Measurements from ENCODE around the gene PLEKHM2. TPM values are rescaled to one million over a fixed set of nuclear protein-coding genes. Genes with fewer than 3 reads are reported as not detected.
A peak's percentile ranks its signal among the peaks of the same experiment; 100 is the strongest.

PLEKHM2 gene
- total and polyA plus RNA-seq, 2 of the 4 experiments (the other 2 are of a cell fraction), result 24.7 to 48.0 TPM

- TF ChIP-seq MAZ (IDR thresholded peaks at IDR 0.05; ENCODE audit: borderline replicate concordance, low read depth, low read length), result no peak
- no peak for TF ChIP-seq CEBPB (IDR thresholded peaks at IDR 0.05; ENCODE audit: low read depth, low read length)
- TF ChIP-seq POLR2A (IDR thresholded peaks at IDR 0.05; ENCODE audit: low read depth, low read length), result no peak
- TF ChIP-seq MAFK (IDR thresholded peaks at IDR 0.05; ENCODE audit: low read depth, low read length), result no peak
- TF ChIP-seq CHD1 (IDR thresholded peaks at IDR 0.05; ENCODE audit: low read depth, low read length), result no peak
- no peak for TF ChIP-seq NFE2L2 (IDR thresholded peaks at IDR 0.05; ENCODE audit: low read depth, low read length)
- no peak for TF ChIP-seq BHLHE40 (IDR thresholded peaks at IDR 0.05; ENCODE audit: low read depth, low read length)
- no peak for TF ChIP-seq SMC3 (IDR thresholded peaks at IDR 0.05; ENCODE audit: low read depth, low read length)
- TF ChIP-seq MXI1 (IDR thresholded peaks at IDR 0.05; ENCODE audit: borderline replicate concordance, low read depth, low read length), result no peak
- no peak for TF ChIP-seq USF2 (IDR thresholded peaks at IDR 0.05; ENCODE audit: low read depth, low read length)
- Histone ChIP-seq H2BK5ac (ENCODE audit: low read depth, low read length, poor library complexity, severe bottlenecking) (no peak overlapping the region), H3K27me3 (ENCODE audit: control insufficient read depth, insufficient read depth, low read length) (no peaks in the 10 kb centered on the region), H3K23ac (ENCODE audit: low read depth, low read length) (no peak overlapping the region), H2BK20ac (ENCODE audit: low read depth, low read length) (no peak overlapping the region), H3K18ac (ENCODE audit: low read depth, low read length) (no peak overlapping the region), H3K14ac (replicated peaks; ENCODE audit: low read depth, low read length) (no peak overlapping the region), H3K36me3 (ENCODE audit: control insufficient read depth, insufficient read depth, low read length) (no peaks in the 10 kb centered on the region), H3K27ac (ENCODE audit: insufficient read depth, low read length) (no peak overlapping the region), H4K5ac (ENCODE audit: low read depth, low read length) (no peak overlapping the region), H3K4me1 (ENCODE audit: control insufficient read depth, insufficient read depth, low read length) (peaks cover 9% of the 10 kb centered on the region), H4K8ac (ENCODE audit: low read depth in 2 of 2, low read length in 2 of 2) (no peak overlapping the region), H3K4me2 (ENCODE audit: low read depth, low read length) (no peak overlapping the region), H2AK5ac (ENCODE audit: low read depth, low read length) (peak overlapping the region; percentile 39; the same call in 1 of the 2 replicates), H2AFZ (replicated peaks; ENCODE audit: low read length, poor library complexity) (no peak overlapping the region), H3K56ac (ENCODE audit: extremely low read depth, insufficient read depth, low read length) (no peak overlapping the region), H4K20me1 (ENCODE audit: insufficient read depth, low read length) (no peaks in the 10 kb centered on the region), H3K9ac (ENCODE audit: low read depth, low read length) (no peak overlapping the region), H3K9me1 (ENCODE audit: insufficient read depth, low read length) (peaks cover 5% of the 10 kb centered on the region), H3K4ac (ENCODE audit: low read depth, low read length) (no peak overlapping the region), H2BK120ac (ENCODE audit: low read depth, low read length) (no peak overlapping the region), H3K79me1 (ENCODE audit: low read depth in 1 of 2, low read length in 2 of 2) (no peaks in the 10 kb centered on the region), H3K4me3 (ENCODE audit: insufficient read depth, low read depth, low read length) (no peak overlapping the region), H4K91ac (ENCODE audit: insufficient read depth, low read depth, low read length) (no peak overlapping the region), H2AK9ac (replicated peaks; ENCODE audit: low read depth, low read length, poor library complexity) (peak overlapping the region; percentile 55), H3K9me3 (ENCODE audit: control insufficient read depth, insufficient read depth, low read length) (no peaks in the 10 kb centered on the region), H2BK15ac (ENCODE audit: low read depth, low read length) (no peak overlapping the region)
- BruUV-seq (replicated peaks), result no TSS peak
- WGBS, 2 experiments (ENCODE audit: extremely low coverage in 2 of 2, insufficient read length in 1 of 2), result 90% methylated on average over 2 of the region's 12 CpGs; no CpG with 5 or more reads in 1 of the 2 experiments
- intact Hi-C loops (cut with micrococcal nuclease), result no loop called here
- dilution Hi-C loops (cut with HindIII; ENCODE audit: low sequenced_read_pairs, unreplicated experiment), result no loop called here
- ATAC-seq (ENCODE audit: low read depth) (no peak), DNase-seq (no peak)
- in situ Hi-C loops (cut with MboI; ENCODE audit: low sequenced_read_pairs), result no loop called here
- POLR2A ChIA-PET (ENCODE audit: unreplicated experiment), result no interaction called here
- CTCF ChIA-PET, result interaction anchor here (0.7 kb wide), 1 partner anchor 35 kb away, joined by 4 read pairs; no protein-coding TSS in a partner anchor
These were observed 66.8 kb downstream of the PLEKHM2 start for GRCh38 chr1:15750924-15751323.

All from IMR-90 (cell line).